ENCODE results near the gene MAST1.
"Not testable (repeated sequence)": the region's sequence is repeated elsewhere in the genome, so short reads cannot be mapped to it uniquely, and the experiment has no call there.

MAST1 gene

GRCh38 chr19:12912571-12912970 lies 74.3 kb downstream of the MAST1 start:
- no peak for FAIRE-seq

DNA sequence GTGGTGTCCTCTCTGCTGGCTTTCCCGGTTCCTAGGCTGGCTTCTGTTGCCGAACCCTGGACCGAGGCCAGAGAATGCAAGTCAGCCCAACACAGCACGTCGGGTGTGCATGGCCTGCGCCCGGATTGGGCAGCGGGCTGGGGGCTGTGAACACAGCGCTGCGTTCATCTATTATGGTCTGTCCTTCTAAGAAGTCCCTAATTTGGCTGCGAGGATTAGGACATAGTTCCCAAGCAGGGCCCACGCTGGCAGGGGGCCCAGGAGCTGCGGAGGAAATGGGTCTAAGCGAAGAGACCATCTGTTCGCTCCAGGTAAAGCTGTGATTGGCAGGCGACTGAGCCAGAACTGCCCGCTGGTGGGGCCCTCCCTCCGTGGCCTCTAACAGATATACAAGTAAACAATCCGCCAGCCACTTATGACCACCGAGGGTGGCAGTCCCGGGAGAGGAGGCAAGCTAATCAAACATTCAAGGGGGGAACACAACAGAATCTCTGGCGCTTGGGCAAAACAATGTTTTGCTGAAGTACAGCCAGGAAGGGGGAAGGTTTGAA lies 74.8 kb downstream of the MAST1 start:
- FAIRE-seq = no peak

DNA sequence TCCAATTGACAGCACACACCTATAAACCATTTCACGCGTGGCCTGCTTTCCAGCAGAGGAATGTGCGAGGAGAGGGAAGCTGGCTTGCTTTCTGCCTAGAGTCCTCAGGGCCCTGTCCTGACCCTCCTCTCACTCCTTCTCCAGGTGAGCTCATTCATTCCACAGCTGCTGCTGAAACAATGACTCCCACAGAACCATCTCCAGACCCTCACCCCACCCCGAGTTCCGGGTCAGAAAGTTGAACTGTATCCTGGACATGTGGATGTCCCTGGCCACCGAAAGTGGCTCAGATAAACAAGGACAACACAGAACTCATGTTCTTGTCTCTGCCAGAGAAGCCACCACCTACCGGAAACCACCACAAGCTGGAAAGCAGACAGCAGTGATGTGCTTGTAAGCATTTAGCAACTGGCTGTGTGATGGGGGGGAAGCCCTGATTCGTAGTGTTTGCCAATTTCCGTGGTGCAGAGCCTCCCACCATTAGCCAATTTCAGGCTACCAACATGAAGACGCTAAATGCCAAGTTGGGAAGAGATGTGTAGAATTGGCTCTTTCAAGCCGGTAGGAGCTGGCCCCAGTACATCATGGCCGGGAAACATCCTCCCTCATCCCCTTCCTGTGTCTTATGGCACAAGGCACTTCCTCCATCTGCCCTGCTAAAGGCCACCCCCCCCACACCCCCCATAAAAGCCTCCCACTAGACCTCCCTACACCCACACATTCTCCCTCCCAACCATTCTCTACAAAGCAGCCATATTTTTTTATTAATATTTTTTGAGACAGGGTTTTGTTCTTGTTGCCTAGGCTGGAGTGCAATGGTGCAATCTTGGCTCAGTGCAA lies 75.8 kb downstream of the MAST1 start:
- no peak for FAIRE-seq

DNA sequence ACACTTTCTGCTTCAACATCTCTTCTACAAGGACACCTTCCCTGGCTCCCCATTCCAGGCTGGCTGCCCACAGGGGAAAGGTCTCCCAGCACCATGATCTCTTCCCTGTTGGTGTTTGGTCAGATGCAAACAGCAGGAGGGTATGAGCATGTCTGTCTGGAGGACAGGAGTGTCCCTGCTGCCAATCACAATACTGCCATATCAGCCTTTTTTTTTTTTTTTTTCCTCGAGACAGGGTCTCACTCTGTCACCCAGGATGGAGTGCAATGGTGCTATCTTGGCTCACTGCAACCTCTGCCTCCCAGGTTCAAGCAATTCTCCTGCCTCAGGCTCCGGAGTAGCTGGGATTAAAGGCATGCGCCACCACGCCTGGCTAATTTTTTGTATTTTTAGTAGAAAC lies 77.5 kb downstream of the MAST1 start:
- FAIRE-seq = not testable (repeated sequence)

DNA sequence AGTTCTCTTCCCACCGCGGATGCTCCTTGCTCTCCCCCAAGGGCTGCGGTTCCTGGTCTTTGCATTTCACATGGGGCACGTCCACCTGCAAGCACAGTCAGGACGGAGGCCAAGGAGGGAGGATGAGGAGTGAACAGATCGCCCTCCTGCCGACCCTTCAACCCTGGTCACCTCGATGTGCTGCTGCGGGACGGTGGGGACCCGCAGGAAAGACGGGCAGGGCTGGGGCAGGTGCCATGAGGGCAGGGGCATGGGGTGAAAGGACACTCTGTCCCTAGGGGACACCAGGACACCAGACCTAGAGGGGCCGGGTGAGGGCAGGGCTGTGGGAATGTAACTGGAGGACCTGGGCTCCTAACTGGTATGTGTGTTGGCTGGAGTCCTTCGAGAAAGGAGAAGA lies 79.9 kb downstream of the MAST1 start:
- FAIRE-seq = no peak

DNA sequence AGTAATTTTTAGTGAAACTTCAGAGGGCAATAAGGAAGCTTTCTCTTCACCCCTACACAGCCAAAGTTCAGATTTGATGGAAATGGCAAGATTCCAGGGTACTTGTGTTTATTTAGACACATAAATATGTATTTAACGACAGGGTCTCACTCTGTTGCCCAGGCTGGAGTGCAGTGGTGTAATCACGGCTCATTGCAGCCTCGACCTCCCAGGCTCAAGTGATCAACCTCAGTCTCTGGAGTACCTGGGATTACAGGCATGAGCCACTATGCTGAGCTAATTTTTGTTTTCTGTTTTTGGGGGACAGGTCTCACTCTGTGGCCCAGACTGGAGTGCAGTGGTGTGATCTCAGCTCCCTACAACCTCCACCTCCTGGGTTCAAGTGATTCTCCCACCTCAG lies 82.7 kb downstream of the MAST1 start:
- no peak for FAIRE-seq

DNA sequence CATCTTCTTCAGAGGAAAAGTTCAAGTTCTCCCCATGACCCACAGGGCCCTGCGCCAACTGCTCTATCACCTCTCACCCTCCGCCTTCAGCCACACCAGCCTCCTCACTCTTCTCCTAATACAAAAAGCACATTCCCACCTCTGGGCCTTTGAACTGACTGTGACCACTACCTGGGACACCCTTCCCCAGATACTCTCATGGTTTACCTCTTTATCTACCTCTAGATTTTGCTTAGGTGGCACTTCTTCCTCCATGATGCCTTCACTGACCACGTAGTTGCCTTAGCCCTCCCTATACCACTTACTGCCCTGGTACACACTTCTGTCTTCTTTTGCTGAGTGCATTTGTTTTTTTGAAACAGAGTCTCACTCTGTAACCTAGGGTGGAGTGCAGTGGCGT lies 84.6 kb downstream of the MAST1 start:
- no peak for FAIRE-seq
